H1 (cell line): Measurements from ENCODE around the gene PHACTR1. TPM values are rescaled to one million over a fixed set of nuclear protein-coding genes. Genes with fewer than 3 reads are reported as not detected.

Source experiments
- CTCF ChIA-PET: fragments of 300-600 bp; sonication (Branson Sonifier 250); formaldehyde crosslinking; loops from one replicate; lab custom pipeline; 2021; ENCODE audit not compliant: partially characterized antibody; lab: Charles Lee
- POLR2A ChIA-PET: fragments of 300-600 bp; sonication (Branson Sonifier 250); formaldehyde crosslinking; loops from one replicate; lab custom pipeline; 2021; ENCODE audit warnings: inconsistent platforms; ENCODE audit not compliant: partially characterized antibody; lab: Charles Lee
- DNase-seq, 2 experiments: peaks; one replicate each; pipeline versions ENCODE4 v3.0.0 to v3.0.0-alpha.2; 2010 to 2022; ENCODE audit warnings: low spot score in 2 of 2, low read depth in 1 of 2, mixed read lengths in 1 of 2
- FAIRE-seq: peaks from 2 replicates; lab custom pipeline; 2011; peaks lifted over from hg19 to GRCh38; lab: Jason Lieb, UNC
- H2AFZ ChIP-seq: 2 replicates; pipeline ENCODE4 v1.8.1; 2012; ENCODE audit warnings: low read length, inconsistent platforms
- H2AK5ac ChIP-seq: 2 replicates; pipeline ENCODE4 v1.6.1; 2013; ENCODE audit warnings: low read depth, low read length
- H2BK120ac ChIP-seq: replicated peaks from 2 replicates; pipeline ENCODE3; 2013; ENCODE audit warnings: low read depth, low read length, inconsistent platforms
- H2BK12ac ChIP-seq: 2 replicates; pipeline ENCODE4 v1.6.1; 2013; ENCODE audit warnings: low read depth, low read length
- H2BK15ac ChIP-seq: 2 replicates; pipeline ENCODE4 v1.6.1; 2013; ENCODE audit warnings: low read length
- H2BK20ac ChIP-seq: 2 replicates; pipeline ENCODE4 v1.6.1; 2013; ENCODE audit warnings: low read length
- H2BK5ac ChIP-seq: 2 replicates; pipeline ENCODE4 v1.6.1; 2013; ENCODE audit warnings: low read depth, low read length
- H3K14ac ChIP-seq: 2 replicates; pipeline ENCODE4 v1.6.1; 2013; ENCODE audit warnings: inconsistent platforms; ENCODE audit not compliant: insufficient read length
- H3K18ac ChIP-seq: 2 replicates; pipeline ENCODE4 v1.6.1; 2013; ENCODE audit warnings: low read length; ENCODE audit errors: extremely low read depth
- H3K23ac ChIP-seq: 2 replicates; pipeline ENCODE4 v1.6.1; 2013; ENCODE audit warnings: inconsistent platforms; ENCODE audit not compliant: insufficient read length
- H3K23me2 ChIP-seq: 2 replicates; pipeline ENCODE4 v1.6.1; 2013; ENCODE audit warnings: low read depth, low read length
- H3K27ac ChIP-seq: 2 replicates; pipeline ENCODE4 v1.6.1; 2011; ENCODE audit warnings: low read depth, low read length, inconsistent platforms
- H3K27me3 ChIP-seq, 4 experiments: replicated peaks in 1 of 4; 1 replicate in 1 of 4; 2 replicates in 3 of 4; pipeline versions ENCODE4 v1.6.1 to v1.8.1; 2011 to 2013; ENCODE audit warnings: low read length in 3 of 4, mild to moderate bottlenecking in 3 of 4, inconsistent platforms in 2 of 4, mixed read lengths in 2 of 4, moderate library complexity in 1 of 4; ENCODE audit not compliant: control insufficient read depth in 3 of 4, insufficient read depth in 3 of 4; ENCODE audit errors: extremely low read depth in 1 of 4
- H3K36me3 ChIP-seq, 4 experiments: 2 replicates each; pipeline versions ENCODE4 v1.6.1 to v1.8.1; 2011 to 2013; ENCODE audit warnings: mild to moderate bottlenecking in 4 of 4, low read length in 3 of 4, moderate library complexity in 2 of 4, control low read depth in 1 of 4, inconsistent platforms in 1 of 4; ENCODE audit not compliant: insufficient read depth in 4 of 4, control insufficient read depth in 2 of 4
- H3K4ac ChIP-seq: replicated peaks from 2 replicates; pipeline ENCODE3; 2013; ENCODE audit warnings: low read length, low read depth, mixed read lengths, inconsistent platforms; ENCODE audit not compliant: insufficient read length
- H3K4me1 ChIP-seq, 4 experiments: replicated peaks in 1 of 4; 1 replicate in 1 of 4; 2 replicates in 3 of 4; pipeline versions ENCODE4 v1.6.1 to v1.8.1; 2011 to 2013; ENCODE audit warnings: low read length in 3 of 4, inconsistent platforms in 2 of 4, mixed read lengths in 1 of 4; ENCODE audit not compliant: insufficient read depth in 4 of 4, control insufficient read depth in 3 of 4
- H3K4me2 ChIP-seq, 2 experiments: 2 replicates each; pipeline versions ENCODE4 v1.6.1 to v1.8.1; 2011 to 2013; ENCODE audit warnings: low read depth in 2 of 2, low read length in 2 of 2, control low read depth in 1 of 2, inconsistent platforms in 1 of 2, mild to moderate bottlenecking in 1 of 2; ENCODE audit not compliant: insufficient read depth in 1 of 2
- H3K4me3 ChIP-seq, 4 experiments: fragments of 200-600, 300-600 bp in 1 of 4; sonication (generic), shearing (Covaris generic), sonication (Bioruptor Twin) in 1 of 4; 2 replicates each; pipeline versions ENCODE4 v1.5.1 to v1.8.1; 2011 to 2016; ENCODE audit warnings: low read length in 4 of 4, low read depth in 3 of 4, control low read depth in 2 of 4, inconsistent platforms in 2 of 4, mild to moderate bottlenecking in 2 of 4, mixed read lengths in 1 of 4, moderate library complexity in 1 of 4; ENCODE audit not compliant: insufficient read depth in 2 of 4; ENCODE audit errors: extremely low read depth in 1 of 4
- H3K56ac ChIP-seq: replicated peaks from 2 replicates; pipeline ENCODE3; 2013; ENCODE audit warnings: low read depth, mild to moderate bottlenecking, mixed read lengths, low read length, inconsistent platforms; ENCODE audit not compliant: insufficient read length
- H3K79me1 ChIP-seq: 2 replicates; pipeline ENCODE4 v1.6.1; 2013; ENCODE audit warnings: low read depth, low read length, control low read depth
- H3K79me2 ChIP-seq, 2 experiments: 2 replicates each; pipeline versions ENCODE4 v1.6.1 to v1.8.1; 2012 to 2013; ENCODE audit warnings: low read length in 2 of 2, mild to moderate bottlenecking in 2 of 2, inconsistent platforms in 1 of 2; ENCODE audit not compliant: insufficient read depth in 2 of 2, control insufficient read depth in 1 of 2
- H3K9ac ChIP-seq, 4 experiments: replicated peaks in 1 of 4; 1 replicate in 1 of 4; 2 replicates in 3 of 4; pipeline versions ENCODE4 v1.6.1 to v1.8.1; 2011 to 2013; ENCODE audit warnings: low read depth in 3 of 4, low read length in 3 of 4, control low read depth in 2 of 4, mild to moderate bottlenecking in 2 of 4, moderate library complexity in 2 of 4, inconsistent platforms in 1 of 4; ENCODE audit errors: extremely low read depth in 1 of 4
- H3K9me3 ChIP-seq, 2 experiments: 2 replicates each; pipeline versions ENCODE4 v1.6.1 to v1.8.1; 2012 to 2013; ENCODE audit warnings: mild to moderate bottlenecking in 2 of 2, moderate library complexity in 2 of 2, control low read depth in 1 of 2, inconsistent platforms in 1 of 2, low read depth in 1 of 2, low read length in 1 of 2, mixed read lengths in 1 of 2; ENCODE audit not compliant: insufficient read depth in 2 of 2
- H4K20me1 ChIP-seq, 2 experiments: replicated peaks in 1 of 2; 2 replicates each; pipeline versions ENCODE3 to v1.8.1; 2011 to 2013; ENCODE audit warnings: inconsistent platforms in 2 of 2, low read length in 2 of 2, mild to moderate bottlenecking in 1 of 2; ENCODE audit not compliant: insufficient read depth in 2 of 2, control insufficient read depth in 1 of 2
- H4K5ac ChIP-seq: 2 replicates; pipeline ENCODE4 v1.6.1; 2013; ENCODE audit warnings: low read length, low read depth, mixed read lengths, inconsistent platforms; ENCODE audit not compliant: insufficient read length
- H4K8ac ChIP-seq: 2 replicates; pipeline ENCODE4 v1.8.0; 2013; ENCODE audit warnings: mild to moderate bottlenecking, moderate library complexity, low read length, inconsistent platforms; ENCODE audit not compliant: insufficient read depth; ENCODE audit errors: extremely low read depth
- H4K91ac ChIP-seq: replicated peaks from 2 replicates; pipeline ENCODE3; 2013; ENCODE audit warnings: low read length, mixed read lengths, inconsistent platforms; ENCODE audit not compliant: insufficient read length
- ASH2L ChIP-seq: fragments of 200-600, 300-600 bp; sonication (generic); IDR thresholded peaks from one replicate; pipeline ENCODE4 v1.7.1; 2017; ENCODE audit warnings: low read length
- BACH1 ChIP-seq: IDR thresholded peaks from 2 replicates; pipeline ENCODE4 v1.6.1; 2012; ENCODE audit warnings: low read length, improper control_type of control experiment
- BCL11A ChIP-seq, 2 experiments: IDR thresholded peaks; one replicate each; pipeline ENCODE4 v1.6.1; 2011; ENCODE audit warnings: low read depth in 2 of 2, low read length in 2 of 2, mild to moderate bottlenecking in 2 of 2
- NANOG ChIP-seq: IDR thresholded peaks from 2 replicates; pipeline ENCODE4 v1.6.1; 2011; ENCODE audit warnings: low read length, low read depth, mild to moderate bottlenecking, inconsistent platforms; ENCODE audit not compliant: insufficient read depth, poor library complexity, severe bottlenecking
- TEAD4 ChIP-seq: IDR thresholded peaks from 2 replicates; pipeline ENCODE4 v1.6.1; 2012; ENCODE audit warnings: low read depth, low read length, inconsistent platforms, mixed read lengths
- WGBS, 2 experiments: shearing (Covaris generic) in 1 of 2; methylation state at CpG; one replicate each; pipeline versions ENCODE4 v1.1.6 to v1.1.7; 2013 to 2015; ENCODE audit warnings: low lambda C conversion rate in 2 of 2, mixed read lengths in 2 of 2, inconsistent platforms in 1 of 2, low coverage in 1 of 2, missing lambda C conversion rate in 1 of 2; ENCODE audit not compliant: insufficient replicate concordance in 2 of 2, insufficient coverage in 1 of 2, insufficient read length in 1 of 2; ENCODE audit errors: extremely low coverage in 1 of 2, missing lambda C conversion rate in 1 of 2; 5-methylcytosine and 5-hydroxymethylcytosine counted together
- polyA plus RNA-seq, 7 experiments: library from polyadenylated mRNA; depleted of rRNA in 3 of 7; stranded (reverse) in 5 of 7; unstranded in 2 of 7; fragments of >200 nt in 5 of 7; fragments of 200-250 nt in 2 of 7; gene quantifications; 1 replicate in 5 of 7; 2 replicates in 1 of 7; 4 replicates in 1 of 7; pipeline versions ENCODE4 v1.2.1 to v1.2.3, GENCODE V29; 2011 to 2013; ENCODE audit warnings: missing spikeins in 2 of 7, mixed read lengths in 2 of 7
- total RNA-seq: library from RNA; stranded (reverse); fragmentation: NEBNext Ultra II Directional; extraction: Animal tissue kit (Norgen Biotek cat#: 25700); gene quantifications from 2 replicates; pipeline ENCODE4 v1.2.1, GENCODE V29; 2021
- TF ChIP-seq, protein P1 (sequence below): IDR thresholded peaks from 2 replicates; pipeline ENCODE4 v1.6.1; 2012; ENCODE audit warnings: inconsistent platforms

Gene PHACTR1
- total and polyA plus RNA-seq, 2 of the 8 experiments (the other 6 are each of a cell fraction or from before 2014, with no cell fraction given) = 3.9 to 17.1 TPM

DNA sequence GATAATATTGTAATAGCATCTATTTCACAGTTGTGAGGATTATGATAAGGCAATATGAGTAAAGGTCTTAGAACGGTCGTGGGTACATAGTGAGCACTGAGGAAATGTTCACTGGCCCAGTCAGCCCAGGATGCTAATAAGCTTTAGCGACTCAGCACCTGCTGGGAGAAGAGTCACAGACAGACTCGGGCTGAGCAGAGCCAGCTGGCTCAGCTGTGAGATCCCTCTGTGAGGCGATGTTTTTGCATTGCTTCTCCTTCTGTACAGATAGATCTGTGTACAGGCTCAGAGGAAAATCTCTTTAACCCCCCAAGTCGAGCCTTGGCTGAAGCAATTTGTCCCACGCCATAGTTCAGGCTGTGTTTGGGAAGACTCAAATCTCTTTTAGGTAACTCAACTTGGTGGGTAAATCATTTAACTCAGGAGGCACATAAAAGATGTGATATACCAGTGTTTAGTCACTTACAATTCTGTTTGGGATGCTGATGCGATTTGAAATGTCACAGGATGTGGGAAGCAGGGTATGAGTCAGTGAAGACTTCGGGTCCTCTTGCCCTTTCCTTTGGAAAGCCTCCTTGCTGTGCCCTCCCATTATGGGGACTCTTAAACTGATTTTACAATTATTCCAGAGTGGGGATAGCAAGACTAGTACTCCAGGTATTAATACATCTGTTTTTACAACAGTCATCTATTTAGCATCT is 53.1 kb downstream of the PHACTR1 start:
- no peak overlapping the region for H3K23ac ChIP-seq
- WGBS, 2 experiments = 74% methylated on average over 9 of the region's 9 CpGs; no CpG with 5 or more reads in 1 of the 2 experiments
- CTCF ChIA-PET = no interaction called here

More for the DNA sequence above, 53.1 kb downstream of the PHACTR1 start:
- Histone ChIP-seq H3K36me3 (no peaks in the 10 kb centered on the region), H3K4me1 (peaks cover 0 to 4% (median 0%) of the 10 kb centered on the region in 4 experiments; a peak in 1 of 7 replicates), H2BK120ac (no peak overlapping the region), H3K4me2 (no peak overlapping the region), H3K18ac (no peak overlapping the region), H3K23me2 (no peaks in the 10 kb centered on the region), H3K27ac (no peak overlapping the region), H3K79me1 (no peaks in the 10 kb centered on the region; the same call in 1 of the 2 replicates), H4K91ac (no peak overlapping the region), H4K20me1 (peaks cover 0 to 2% of the 10 kb centered on the region in 2 experiments)
- TF ChIP-seq BACH1 = peak; percentile 46; the same call in 1 of the 2 replicates
- TF ChIP-seq TEAD4 = no peak
- TF ChIP-seq ASH2L = no peak
- no peak for TF ChIP-seq BCL11A (IDR thresholded peaks at IDR 0.05; ENCODE audit: low read depth in 2 of 2, low read length in 2 of 2)
- no peak for TF ChIP-seq NANOG
- TF ChIP-seq, protein P1, sequence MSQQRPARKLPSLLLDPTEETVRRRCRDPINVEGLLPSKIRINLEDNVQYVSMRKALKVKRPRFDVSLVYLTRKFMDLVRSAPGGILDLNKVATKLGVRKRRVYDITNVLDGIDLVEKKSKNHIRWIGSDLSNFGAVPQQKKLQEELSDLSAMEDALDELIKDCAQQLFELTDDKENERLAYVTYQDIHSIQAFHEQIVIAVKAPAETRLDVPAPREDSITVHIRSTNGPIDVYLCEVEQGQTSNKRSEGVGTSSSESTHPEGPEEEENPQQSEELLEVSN = no peak
- TF ChIP-seq, all 59 proteins: peak for 1
- H3K79me2 ChIP-seq = no peaks in the 10 kb centered on the region
- no peak overlapping the region for H4K5ac ChIP-seq
- no peak overlapping the region for H2BK5ac ChIP-seq
- no peak for DNase-seq
- H2BK15ac ChIP-seq = no peak overlapping the region
- no peak overlapping the region for H3K14ac ChIP-seq
- H2BK12ac ChIP-seq = no peak overlapping the region
- no peak overlapping the region for H3K9ac ChIP-seq
- H3K4me3 ChIP-seq = no peak overlapping the region
- POLR2A ChIA-PET = no interaction called here
- no peak overlapping the region for H2BK20ac ChIP-seq
- FAIRE-seq = no peak
- H2AFZ ChIP-seq = no peak overlapping the region
- no peaks in the 10 kb centered on the region for H3K27me3 ChIP-seq
- no peak overlapping the region for H2AK5ac ChIP-seq
- no peak overlapping the region for H3K56ac ChIP-seq
- H3K4ac ChIP-seq = no peak overlapping the region
- no peaks in the 10 kb centered on the region for H3K9me3 ChIP-seq
- no peak overlapping the region; the same call in 1 of the 2 replicates for H4K8ac ChIP-seq
